GM18868 (cell line): Measurements from ENCODE around the gene CLINT1.

Source experiments
- ATAC-seq: cut with Tn5 transposase; IDR thresholded peaks from one replicate; pipeline ENCODE4 v1.9.1; 2021; ENCODE audit warnings: mild to moderate bottlenecking, moderate library complexity; ENCODE audit not compliant: unreplicated experiment

Gene CLINT1

DNA sequence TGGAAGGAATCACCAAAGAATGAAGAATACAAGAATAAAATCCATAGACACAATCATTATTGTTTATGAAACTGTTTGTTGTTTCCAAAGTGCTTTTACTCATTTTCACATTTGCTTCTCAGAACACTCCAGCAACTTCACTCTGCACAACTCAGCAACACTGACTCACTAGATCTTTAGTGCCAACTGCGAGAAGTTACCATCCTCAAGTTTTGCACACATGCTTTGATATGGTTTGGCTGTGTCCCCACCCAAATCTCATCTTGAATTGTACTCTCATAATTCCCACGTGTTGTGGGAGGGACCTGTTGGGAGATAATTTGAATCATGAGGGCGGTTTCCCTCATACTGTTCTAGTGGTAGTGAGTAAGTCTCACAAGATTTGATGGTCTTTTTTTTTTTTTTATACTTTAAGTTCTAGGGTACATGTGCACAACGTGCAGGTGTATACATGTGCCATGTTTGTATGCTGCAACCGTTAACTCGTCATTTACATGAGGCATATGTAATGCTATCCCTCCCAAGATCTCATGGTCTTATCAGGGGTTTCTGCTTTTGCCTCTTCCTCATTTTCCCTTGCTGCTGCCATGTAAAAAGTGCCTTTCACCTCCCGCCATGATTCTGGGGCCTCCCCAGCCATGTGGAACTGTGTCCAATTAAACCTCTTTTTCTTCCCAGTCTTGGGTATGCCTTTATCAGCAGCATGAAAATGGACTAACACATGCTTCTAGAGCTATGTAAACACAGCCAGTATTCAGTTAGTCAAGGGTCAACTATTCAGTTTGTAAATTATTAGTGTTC lies 36.9 kb downstream of the CLINT1 start:
- no peak for ATAC-seq

DNA sequence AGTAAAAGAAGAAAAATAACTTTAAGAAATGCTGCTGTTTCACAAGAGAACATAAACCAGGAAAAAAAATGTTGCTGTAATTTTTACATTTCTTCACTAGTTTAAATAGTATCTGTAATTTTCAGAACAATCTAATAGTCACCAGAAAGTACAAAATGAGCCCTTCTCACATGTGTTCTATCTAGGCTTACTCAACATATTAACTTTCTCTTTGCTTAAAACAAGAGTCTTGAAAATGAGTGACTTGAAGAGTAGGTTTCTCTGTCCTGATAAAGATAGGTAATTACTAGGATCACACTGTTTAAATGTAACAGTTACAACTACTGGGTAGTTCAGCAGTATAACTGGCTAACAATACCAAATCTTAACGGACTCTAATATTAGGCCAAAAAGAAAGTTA lies 37.5 kb downstream of the CLINT1 start:
- ATAC-seq: no peak

- no peak for ATAC-seq
Observed at GRCh38 chr5:157820593-157821252, 38.2 kb downstream of the CLINT1 start.

- no peak for ATAC-seq
Observed at GRCh38 chr5:157819502-157820115, 39.3 kb downstream of the CLINT1 start.

GRCh38 chr5:157818368-157818767 lies 40.6 kb downstream of the CLINT1 start:
- no peak for ATAC-seq

DNA sequence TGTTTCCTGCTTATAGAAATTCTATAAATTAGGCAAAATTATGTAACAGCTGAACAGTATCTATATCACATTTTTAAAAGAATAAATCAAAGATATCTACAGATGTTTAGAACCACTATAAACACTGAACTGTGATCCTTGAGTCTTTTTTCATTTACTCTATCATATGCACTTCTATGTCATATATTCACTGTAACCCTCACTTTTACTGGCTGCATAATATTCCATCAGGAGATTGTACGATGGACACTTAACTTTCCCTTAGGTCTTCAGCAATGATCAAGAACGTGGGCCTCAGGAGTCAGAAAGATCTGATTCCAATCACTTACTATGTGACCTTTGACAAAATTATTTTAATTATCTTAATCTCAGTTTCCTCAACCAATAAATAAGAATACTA lies 41.0 kb downstream of the CLINT1 start:
- no peak for ATAC-seq

GRCh38 chr5:157817387-157817702 lies 41.6 kb downstream of the CLINT1 start:
- ATAC-seq: no peak

DNA sequence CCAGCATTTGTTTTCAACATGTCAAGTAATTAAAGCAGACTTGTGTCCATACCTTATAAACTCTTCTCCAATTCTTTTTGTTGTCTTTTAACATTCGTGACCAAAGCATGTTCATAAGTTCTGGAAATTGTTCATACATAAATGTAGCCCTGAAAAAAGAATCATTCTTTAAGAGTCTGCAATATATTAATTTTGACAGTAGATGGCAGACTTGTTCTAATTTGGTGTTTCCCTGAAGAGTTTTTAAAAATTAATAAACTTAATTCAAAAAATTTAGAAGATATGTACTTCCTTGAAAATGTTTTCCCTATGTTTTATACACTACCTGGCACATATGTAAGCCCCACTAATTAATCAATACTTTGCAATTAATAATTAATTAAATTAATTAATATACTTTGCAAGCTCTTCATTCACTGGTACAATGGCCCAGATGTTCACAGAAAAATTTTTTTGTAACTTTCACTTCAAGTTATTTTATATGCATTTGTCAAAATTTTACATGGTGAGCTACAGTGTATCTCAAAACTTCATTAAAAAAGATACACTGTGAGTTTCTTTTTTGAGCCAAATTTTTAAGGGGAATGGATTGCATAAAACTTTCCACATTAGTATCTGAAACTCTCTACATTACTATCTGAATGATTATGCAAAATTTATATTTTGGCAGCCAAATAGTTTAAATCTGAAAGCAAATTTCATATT lies 42.1 kb downstream of the CLINT1 start:
- ATAC-seq: no peak

DNA sequence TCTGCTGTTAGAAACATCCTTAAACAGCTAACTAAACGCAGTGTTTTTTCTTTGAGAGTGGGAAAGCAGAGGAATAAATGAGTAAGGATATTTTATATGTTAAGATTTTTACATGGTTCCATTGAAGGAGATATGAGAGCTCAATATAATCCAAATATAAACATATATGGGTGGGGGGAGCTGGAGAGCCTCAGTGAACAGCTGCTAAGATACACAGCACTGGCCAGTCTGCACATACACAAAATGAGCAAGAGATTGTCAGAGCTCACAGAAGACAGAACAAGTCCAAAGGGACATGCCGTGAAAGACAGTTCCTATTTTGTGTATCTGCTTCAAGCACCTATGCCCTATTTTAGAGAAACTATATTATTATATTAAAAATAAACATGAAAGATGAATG lies 46.9 kb downstream of the CLINT1 start:
- ATAC-seq: no peak

DNA sequence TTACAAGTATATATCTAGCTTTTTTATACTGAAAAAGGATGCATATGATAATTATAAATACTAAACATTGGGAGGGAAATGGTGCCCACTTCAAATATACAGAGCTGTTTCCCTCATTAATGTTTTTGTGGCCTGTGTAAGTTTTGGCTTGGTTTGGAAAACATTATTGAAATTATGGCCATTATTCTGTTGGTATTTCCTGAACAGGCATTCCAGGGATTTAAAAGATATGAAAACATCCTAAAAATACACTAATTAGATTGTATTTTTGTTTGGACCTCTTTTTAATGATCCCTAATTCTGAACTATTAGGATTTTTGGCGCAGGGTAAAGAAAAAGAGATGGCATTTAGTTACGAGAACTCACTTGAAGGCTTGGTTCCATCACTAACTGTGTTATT lies 50.9 kb downstream of the CLINT1 start:
- no peak for ATAC-seq

DNA sequence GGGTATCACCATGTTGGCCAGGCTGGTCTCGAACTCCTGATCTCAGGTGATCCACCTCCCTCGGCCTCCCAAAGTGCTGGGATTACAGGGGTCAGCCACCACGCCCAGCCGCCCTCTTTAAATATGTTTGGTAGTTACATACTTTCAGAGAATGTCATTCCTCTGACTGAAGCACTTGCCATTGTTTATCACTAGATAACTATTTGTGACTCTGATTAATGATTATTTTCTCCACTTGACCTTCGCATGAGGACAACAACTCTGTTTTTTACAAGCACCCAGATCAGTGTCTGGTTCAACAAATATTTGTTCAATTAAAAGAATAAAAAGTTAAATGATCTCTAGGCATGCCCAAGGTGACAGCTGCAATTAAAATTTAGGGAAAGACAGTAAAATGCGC lies 56.2 kb downstream of the CLINT1 start:
- ATAC-seq: no peak

GRCh38 chr5:157800137-157800536 lies 58.8 kb downstream of the CLINT1 start:
- no peak for ATAC-seq

GRCh38 chr5:157799578-157799977 lies 59.4 kb downstream of the CLINT1 start:
- ATAC-seq: no peak

DNA sequence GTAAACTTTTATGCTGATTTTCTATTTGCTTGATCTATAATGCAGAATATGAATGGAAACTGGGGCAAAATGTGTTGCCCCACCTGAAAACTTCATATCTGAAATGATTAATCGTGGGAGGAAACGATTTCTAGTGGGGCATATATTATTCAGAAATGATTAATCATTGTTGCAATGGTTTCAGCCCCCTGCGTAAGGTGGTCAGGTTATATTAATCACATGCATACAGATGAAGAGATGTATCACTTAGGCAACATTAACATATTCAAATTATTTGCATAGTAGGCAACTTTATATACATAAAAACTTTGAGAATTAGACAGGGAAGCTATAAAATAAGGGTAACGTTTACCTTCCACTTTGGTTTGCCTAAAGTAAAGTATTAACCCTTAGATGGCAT lies 65.6 kb downstream of the CLINT1 start:
- no peak for ATAC-seq

GRCh38 chr5:157785801-157786200 lies 73.1 kb downstream of the CLINT1 start:
- no peak for ATAC-seq

- no peak for ATAC-seq
Observed at GRCh38 chr5:157779221-157779620, 79.7 kb downstream of the CLINT1 start.

DNA sequence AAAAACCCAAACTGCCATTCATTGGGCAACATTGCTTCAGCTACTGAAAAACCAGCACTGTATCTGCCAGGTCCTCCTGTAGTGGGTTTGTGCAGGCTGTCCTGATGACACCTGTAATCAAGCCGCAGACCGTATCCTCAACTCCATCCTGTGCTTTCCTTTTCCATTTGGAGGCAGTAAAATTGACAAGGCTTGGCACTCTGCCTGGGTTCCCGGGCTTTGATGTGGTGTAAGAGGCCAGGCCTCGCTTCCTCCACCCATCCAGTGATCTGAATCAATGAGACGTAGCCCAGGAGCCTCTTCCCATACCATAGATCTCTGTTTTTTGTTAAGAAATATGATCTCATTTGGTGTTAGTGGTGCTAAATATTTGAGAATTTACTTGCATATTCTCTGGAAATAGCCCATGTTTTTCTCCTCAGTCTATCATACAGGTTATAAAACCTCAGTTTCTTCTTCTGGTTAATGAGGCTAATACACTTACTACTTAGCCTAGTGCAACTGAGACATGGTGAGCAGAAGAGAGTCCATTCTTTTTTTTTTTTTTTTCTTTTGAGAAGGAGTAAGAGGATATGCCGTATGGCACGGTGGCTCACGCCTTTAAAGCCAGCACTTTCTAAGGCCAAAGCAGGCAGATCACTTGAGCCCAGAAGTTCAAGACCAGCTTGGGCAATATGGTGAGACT lies 80.7 kb downstream of the CLINT1 start:
- no peak for ATAC-seq

DNA sequence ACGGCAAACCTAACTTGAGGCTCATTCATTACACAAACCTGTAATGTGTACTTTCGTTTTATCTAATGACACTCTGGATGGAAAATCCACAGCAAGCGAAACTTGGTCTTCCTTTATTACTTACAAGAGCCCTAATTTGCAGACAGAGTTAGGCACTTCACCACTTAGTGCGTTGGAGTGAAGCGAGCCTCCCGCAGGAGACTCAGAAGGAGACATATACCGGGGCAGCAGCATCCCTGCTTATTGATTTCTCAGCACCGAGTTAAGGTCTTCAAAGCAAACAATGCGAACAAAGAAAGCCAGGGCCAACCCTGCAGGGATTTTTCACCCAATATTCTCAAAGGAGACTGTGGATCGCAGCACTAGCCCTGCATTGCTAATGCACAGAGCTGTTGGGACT lies 86.8 kb downstream of the CLINT1 start:
- ATAC-seq: no peak

GRCh38 chr5:157770665-157771064 lies 88.3 kb downstream of the CLINT1 start:
- no peak for ATAC-seq

- ATAC-seq: no peak
Observed at GRCh38 chr5:157767689-157768088, 91.3 kb downstream of the CLINT1 start.

DNA sequence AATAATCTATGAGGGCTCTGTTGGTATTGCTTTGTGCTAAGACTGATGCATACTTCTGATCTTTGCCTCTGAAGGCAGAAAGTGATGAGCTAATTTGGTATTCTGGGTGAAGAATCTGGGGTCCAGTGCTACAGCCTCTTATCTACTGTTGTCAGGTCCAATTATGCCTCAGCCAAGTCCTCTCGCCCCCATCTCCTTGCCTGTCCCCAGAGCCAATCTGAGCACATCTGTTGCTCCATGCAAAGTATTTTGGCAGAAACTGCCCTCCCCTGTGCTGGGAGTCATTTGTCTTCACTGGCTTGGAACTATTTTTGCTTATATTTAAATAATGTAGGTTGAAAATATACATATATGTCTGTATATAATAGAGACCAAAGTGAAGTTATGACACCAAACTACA lies 92.0 kb downstream of the CLINT1 start:
- ATAC-seq: no peak
